SK-N-SH treated with all-trans-retinoic acid at 6 μM for 48 hours (cell line): ENCODE results near the gene RPL7L1.

Experiments
- ARNTL ChIP-seq: fragments of 450-650 bp; formaldehyde crosslinking; IDR thresholded peaks from 2 replicates; pipeline ENCODE4 v1.5.0; 2020; ENCODE audit warnings: low read depth, mild to moderate bottlenecking, moderate library complexity, borderline replicate concordance
- CREB5 ChIP-seq: fragments of 250-450 bp; sonication (Bioruptor Pico); IDR thresholded peaks from 2 replicates; pipeline ENCODE4 v1.5.1; 2020; ENCODE audit warnings: low read depth, mild to moderate bottlenecking, moderate library complexity
- CSDC2 ChIP-seq: fragments of 250-450 bp; sonication (Bioruptor Pico); IDR thresholded peaks from 2 replicates; pipeline ENCODE4 v1.5.0; 2020; ENCODE audit warnings: mild to moderate bottlenecking, moderate library complexity
- CSRNP3 ChIP-seq: fragments of 250-450 bp; sonication (Bioruptor Pico); IDR thresholded peaks from 2 replicates; pipeline ENCODE4 v1.5.1; 2021; ENCODE audit warnings: mild to moderate bottlenecking, moderate library complexity
- ESRRG ChIP-seq: fragments of 250-450 bp; sonication (Bioruptor Pico); IDR thresholded peaks from 2 replicates; pipeline ENCODE4 v1.6.1; 2021; ENCODE audit warnings: mild to moderate bottlenecking
- GLIS3 ChIP-seq: fragments of 250-450 bp; sonication (Bioruptor Pico); IDR thresholded peaks from 2 replicates; pipeline ENCODE4 v1.5.0; 2020; ENCODE audit warnings: mild to moderate bottlenecking, moderate library complexity
- OSR1 ChIP-seq: fragments of 250-450 bp; sonication (Bioruptor Pico); IDR thresholded peaks from 2 replicates; pipeline ENCODE4 v1.8.0; 2022; ENCODE audit warnings: moderate library complexity, mild to moderate bottlenecking, inconsistent platforms
- PATZ1 ChIP-seq: fragments of 250-450 bp; sonication (Bioruptor Pico); IDR thresholded peaks from 2 replicates; pipeline ENCODE4 v1.8.0; 2020; ENCODE audit warnings: mild to moderate bottlenecking, moderate library complexity, borderline replicate concordance
- PPARA ChIP-seq: fragments of 250-450 bp; sonication (Bioruptor Pico); IDR thresholded peaks from 2 replicates; pipeline ENCODE4 v1.5.0; 2020; ENCODE audit warnings: mild to moderate bottlenecking, borderline replicate concordance
- ZFP3 ChIP-seq: fragments of 250-450 bp; sonication (Bioruptor Pico); IDR thresholded peaks from 2 replicates; pipeline ENCODE4 v1.5.0; 2020; ENCODE audit warnings: mild to moderate bottlenecking, moderate library complexity
- ZFP30 ChIP-seq: fragments of 450-650 bp; formaldehyde crosslinking; IDR thresholded peaks from 2 replicates; pipeline ENCODE4 v1.5.0; 2022; ENCODE audit warnings: mild to moderate bottlenecking, moderate library complexity
- ZNF565 ChIP-seq: fragments of 450-650 bp; formaldehyde crosslinking; conservative IDR thresholded peaks from 2 replicates; pipeline ENCODE4 v1.5.0; 2020; ENCODE audit warnings: low read depth, mild to moderate bottlenecking, moderate library complexity
- ZNF8 ChIP-seq: fragments of 450-650 bp; formaldehyde crosslinking; IDR thresholded peaks from 2 replicates; pipeline ENCODE4 v1.5.0; 2020; ENCODE audit warnings: mild to moderate bottlenecking, moderate library complexity

- no peak for TF ChIP-seq ZNF8 (CRISPR knock-in tag)
- TF ChIP-seq ZFP30, result no peak
- no peak for TF ChIP-seq ESRRG (CRISPR knock-in tag)
- no peak for TF ChIP-seq PATZ1 (CRISPR knock-in tag)
- TF ChIP-seq ZNF565 (CRISPR knock-in tag), result no peak
- TF ChIP-seq OSR1 (CRISPR knock-in tag), result no peak
- no peak for TF ChIP-seq CSDC2 (CRISPR knock-in tag)
- TF ChIP-seq GLIS3 (CRISPR knock-in tag), result no peak
- TF ChIP-seq CSRNP3 (CRISPR knock-in tag), result no peak
- TF ChIP-seq CREB5 (CRISPR knock-in tag), result no peak
- TF ChIP-seq PPARA, result no peak
- no peak for TF ChIP-seq ARNTL
- TF ChIP-seq ZFP3 (CRISPR knock-in tag), result no peak
Observed at GRCh38 chr6:42889815-42890214, 10.4 kb downstream of the RPL7L1 start.
